T-cell (primary cell): Measurements from ENCODE around the gene GRID1. TPM values are rescaled to one million over a fixed set of nuclear protein-coding genes. Genes with fewer than 3 reads are reported as not detected.

Source experiments
- ATAC-seq, 4 experiments: fragments of 200-7000 bp in 3 of 4; fragments of 150-1000 bp in 1 of 4; cut with Tn5 transposase; replicated peaks in 1 of 4; 1 replicate in 3 of 4; 2 replicates in 1 of 4; pipeline ENCODE4 v1.10.0; 2021; ENCODE audit warnings: moderate library complexity in 3 of 4, mild to moderate bottlenecking in 2 of 4, moderate number of reproducible peaks in 1 of 4
- CTCF ChIA-PET, 2 donors: fragments of 300-600 bp; sonication (Branson Sonifier 250); formaldehyde crosslinking; loops; one replicate each; lab custom pipeline; 2022; ENCODE audit warnings: antibody characterized with exemption in 2 of 2; lab: Charles Lee
- POLR2A ChIA-PET, 2 donors: fragments of 300-600 bp; sonication (Branson Sonifier 250); formaldehyde crosslinking; loops; one replicate each; lab custom pipeline; 2022; ENCODE audit warnings: antibody characterized with exemption in 2 of 2; lab: Charles Lee
- DNase-seq, 35 experiments: peaks; one replicate each; pipeline versions ENCODE4 v3.0.0 to v3.0.0-alpha.2; 2013 to 2023
- H3K27ac ChIP-seq: one replicate; pipeline ENCODE4 v1.5.1; 2013; ENCODE audit warnings: low read length
- H3K27me3 ChIP-seq, 2 experiments: replicated peaks in 1 of 2; 1 replicate in 1 of 2; 2 replicates in 1 of 2; pipeline versions ENCODE4 v1.6.1 to v1.7.0; 2013; ENCODE audit warnings: low read length in 1 of 2, mixed read lengths in 1 of 2; ENCODE audit not compliant: control insufficient read depth in 2 of 2, insufficient read depth in 2 of 2; ENCODE audit errors: extremely low read depth in 1 of 2
- H3K36me3 ChIP-seq, 2 donors: 1 replicate in 1 of 2; 2 replicates in 1 of 2; pipeline versions ENCODE4 v1.6.1 to v1.7.0; 2013; ENCODE audit warnings: low read length in 1 of 2; ENCODE audit not compliant: control insufficient read depth in 2 of 2, insufficient read depth in 1 of 2; ENCODE audit errors: extremely low read depth in 1 of 2
- H3K4me1 ChIP-seq, 2 experiments: 1 replicate in 1 of 2; 2 replicates in 1 of 2; pipeline versions ENCODE4 v1.6.1 to v1.7.0; 2013; ENCODE audit warnings: low read length in 2 of 2, mixed read lengths in 1 of 2; ENCODE audit not compliant: insufficient read depth in 2 of 2, control insufficient read depth in 1 of 2; ENCODE audit errors: extremely low read depth in 1 of 2
- H3K4me3 ChIP-seq, 2 donors: 1 replicate in 1 of 2; 2 replicates in 1 of 2; pipeline versions ENCODE4 v1.5.1 to v1.7.0; 2013; ENCODE audit warnings: mild to moderate bottlenecking in 2 of 2, low read length in 1 of 2, moderate library complexity in 1 of 2; ENCODE audit not compliant: control insufficient read depth in 1 of 2; ENCODE audit errors: extremely low read depth in 1 of 2
- H3K9me3 ChIP-seq: 2 replicates; pipeline ENCODE4 v1.7.0; 2013
- H3K27ac Mint-ChIP-seq, 2 donors: one replicate each; pipeline ENCODE4 v1.8.0; 2020 to 2021; ENCODE audit warnings: mild to moderate bottlenecking in 2 of 2, mixed read lengths in 2 of 2
- H3K27me3 Mint-ChIP-seq, 2 donors: one replicate each; pipeline ENCODE4 v1.8.0; 2021 to 2022; ENCODE audit warnings: mixed read lengths in 2 of 2
- H3K36me3 Mint-ChIP-seq: one replicate; pipeline ENCODE4 v1.8.0; 2021; ENCODE audit warnings: mixed read lengths
- H3K4me1 Mint-ChIP-seq, 3 donors: one replicate each; pipeline ENCODE4 v1.8.0; 2020 to 2022; ENCODE audit warnings: mixed read lengths in 3 of 3, mild to moderate bottlenecking in 1 of 3
- H3K4me3 Mint-ChIP-seq, 3 donors: one replicate each; pipeline ENCODE4 v1.8.0; 2020 to 2022; ENCODE audit warnings: mild to moderate bottlenecking in 3 of 3, mixed read lengths in 3 of 3, moderate library complexity in 3 of 3
- H3K9me3 Mint-ChIP-seq, 3 donors: one replicate each; pipeline ENCODE4 v1.8.0; 2020 to 2022; ENCODE audit warnings: mixed read lengths in 3 of 3
- WGBS: methylation state at CpG from one replicate; pipeline ENCODE4 v1.1.5; 2013; ENCODE audit warnings: missing lambda C conversion rate; ENCODE audit not compliant: insufficient coverage; 5-methylcytosine and 5-hydroxymethylcytosine counted together
- total RNA-seq, 35 experiments: library from RNA in 6 of 35; stranded (reverse) in 6 of 35; fragments of 120-200 nt in 1 of 35; gene quantifications; one replicate each; pipeline versions ENCODE4 v1.2.1 to v1.2.4 and lab custom pipeline; 2013 to 2026

GRID1 gene
- total RNA-seq, 5 donors from 2014 or later (not counting 1 experiment from before 2014, with no cell fraction given) = 0.68 TPM; not detected in 4

GRCh38 chr10:86335257-86335656 lies 31.3 kb downstream of the GRID1 start:
- H3K4me3 ChIP-seq = no peak overlapping the region
- H3K27me3 ChIP-seq = peaks cover 0 to 44% of the 10 kb centered on the region in 2 experiments
- H3K4me1 ChIP-seq = no peaks in the 10 kb centered on the region
- Mint-ChIP-seq H3K4me3 (no peak overlapping the region), H3K27ac (no peak overlapping the region), H3K4me1 (no peaks in the 10 kb centered on the region), H3K27me3 (peaks cover 8 to 13% of the 10 kb centered on the region in 2 donors), H3K36me3 (no peaks in the 10 kb centered on the region), H3K9me3 (no peaks in the 10 kb centered on the region)
- POLR2A ChIA-PET = no interaction called here
- DNase-seq (no peak), ATAC-seq (no peak)
- CTCF ChIA-PET = no interaction called here
- H3K27ac ChIP-seq = no peak overlapping the region
- no peaks in the 10 kb centered on the region for H3K9me3 ChIP-seq
- no peaks in the 10 kb centered on the region for H3K36me3 ChIP-seq

GRCh38 chr10:86334488-86335085 lies 32.0 kb downstream of the GRID1 start:
- H3K27me3 ChIP-seq = peaks cover 0 to 47% of the 10 kb centered on the region in 2 experiments
- no peaks in the 10 kb centered on the region for H3K36me3 ChIP-seq
- no CpG with 5 or more reads among the region's 4 CpGs for WGBS
- DNase-seq (no peak), ATAC-seq (no peak)
- no peaks in the 10 kb centered on the region for H3K4me1 ChIP-seq
- Mint-ChIP-seq H3K36me3 (no peaks in the 10 kb centered on the region), H3K4me3 (no peak overlapping the region), H3K27me3 (peaks cover 11 to 16% of the 10 kb centered on the region in 2 donors), H3K9me3 (no peaks in the 10 kb centered on the region), H3K27ac (no peak overlapping the region), H3K4me1 (no peaks in the 10 kb centered on the region)
- ChIA-PET CTCF (no interaction called here), POLR2A (no interaction called here)
- H3K4me3 ChIP-seq = no peak overlapping the region
- H3K27ac ChIP-seq = no peak overlapping the region
- H3K9me3 ChIP-seq = no peaks in the 10 kb centered on the region

- Mint-ChIP-seq H3K4me1 (no peaks in the 10 kb centered on the region), H3K27me3 (peaks cover 11 to 16% of the 10 kb centered on the region in 2 donors), H3K4me3 (no peak overlapping the region), H3K36me3 (no peaks in the 10 kb centered on the region), H3K9me3 (no peaks in the 10 kb centered on the region), H3K27ac (no peak overlapping the region)
- Histone ChIP-seq H3K27me3 (peaks cover 0 to 45% of the 10 kb centered on the region in 2 experiments), H3K36me3 (no peaks in the 10 kb centered on the region), H3K27ac (no peak overlapping the region), H3K4me1 (no peaks in the 10 kb centered on the region), H3K9me3 (no peaks in the 10 kb centered on the region), H3K4me3 (no peak overlapping the region)
- 77% methylated on average over 4 of the region's 7 CpGs for WGBS
- DNase-seq (no peak), ATAC-seq (no peak)
- ChIA-PET CTCF (no interaction called here), POLR2A (no interaction called here)
Measured at GRCh38 chr10:86333826-86334487, 32.6 kb downstream of the GRID1 start.

- Histone ChIP-seq H3K9me3 (no peaks in the 10 kb centered on the region), H3K27me3 (peaks cover 0 to 38% of the 10 kb centered on the region in 2 experiments), H3K36me3 (no peaks in the 10 kb centered on the region), H3K27ac (no peak overlapping the region), H3K4me1 (no peaks in the 10 kb centered on the region), H3K4me3 (no peak overlapping the region)
- ChIA-PET CTCF (no interaction called here), POLR2A (no interaction called here)
- Mint-ChIP-seq H3K36me3 (no peaks in the 10 kb centered on the region), H3K4me3 (no peak overlapping the region), H3K9me3 (no peaks in the 10 kb centered on the region), H3K27ac (no peak overlapping the region), H3K27me3 (peaks cover 11 to 14% of the 10 kb centered on the region in 2 donors), H3K4me1 (no peaks in the 10 kb centered on the region)
- no peak for DNase-seq
- no peak for ATAC-seq
- 60% methylated on average over 7 of the region's 8 CpGs for WGBS
Measured at GRCh38 chr10:86331861-86332260, 34.7 kb downstream of the GRID1 start.

GRCh38 chr10:86330778-86331763 lies 35.5 kb downstream of the GRID1 start:
- H3K4me1 Mint-ChIP-seq = no peaks in the 10 kb centered on the region
- WGBS = 72% methylated on average over 8 of the region's 10 CpGs
- no peaks in the 10 kb centered on the region for H3K36me3 ChIP-seq
- no peaks in the 10 kb centered on the region for H3K36me3 Mint-ChIP-seq
- DNase-seq (no peak), ATAC-seq (no peak)
- no peaks in the 10 kb centered on the region for H3K9me3 ChIP-seq
- CTCF ChIA-PET = no interaction called here
- H3K27me3 ChIP-seq = peaks cover 0 to 38% of the 10 kb centered on the region in 2 experiments
- POLR2A ChIA-PET = no interaction called here
- H3K27me3 Mint-ChIP-seq = peaks cover 11 to 14% of the 10 kb centered on the region in 2 donors
- H3K4me1 ChIP-seq = no peaks in the 10 kb centered on the region
- no peaks in the 10 kb centered on the region for H3K9me3 Mint-ChIP-seq
- H3K27ac Mint-ChIP-seq = no peak overlapping the region
- H3K4me3 Mint-ChIP-seq = no peak overlapping the region
- H3K4me3 ChIP-seq = no peak overlapping the region
- H3K27ac ChIP-seq = no peak overlapping the region

GRCh38 chr10:86329896-86330680 lies 36.5 kb downstream of the GRID1 start:
- 78% methylated on average over 15 of the region's 16 CpGs for WGBS

More at GRCh38 chr10:86329896-86330680, 36.5 kb downstream of the GRID1 start:
- no peak overlapping the region for H3K27ac Mint-ChIP-seq
- peaks cover 11 to 14% of the 10 kb centered on the region in 2 donors for H3K27me3 Mint-ChIP-seq
- Histone ChIP-seq H3K36me3 (no peaks in the 10 kb centered on the region), H3K27ac (no peak overlapping the region), H3K9me3 (no peaks in the 10 kb centered on the region), H3K4me3 (no peak overlapping the region), H3K27me3 (peaks cover 0 to 38% of the 10 kb centered on the region in 2 experiments), H3K4me1 (no peaks in the 10 kb centered on the region)
- no peaks in the 10 kb centered on the region for H3K36me3 Mint-ChIP-seq
- H3K4me1 Mint-ChIP-seq = no peaks in the 10 kb centered on the region
- ATAC-seq (no peak), DNase-seq (no peak)
- H3K9me3 Mint-ChIP-seq = no peaks in the 10 kb centered on the region
- CTCF ChIA-PET = no interaction called here
- H3K4me3 Mint-ChIP-seq = no peak overlapping the region
- POLR2A ChIA-PET = no interaction called here
